Measurements from ENCODE around the gene TNXB. TPM values are rescaled to one million over a fixed set of nuclear protein-coding genes. Genes with fewer than 3 reads are reported as not detected.

The TNXB gene
- total and polyA plus RNA-seq, 2 donors (not counting 3 experiments of a cell fraction or from before 2014, with no cell fraction given) = 0.47 to 2.7 TPM

- no peak overlapping the region for H2AFZ ChIP-seq (ENCODE audit: low read depth, low read length)
- TF ChIP-seq JUN (IDR thresholded peaks at IDR 0.05; ENCODE audit: borderline replicate concordance, insufficient read depth, insufficient read length, low read depth) = no peak
- no peak for TF ChIP-seq MYC (IDR thresholded peaks at IDR 0.05; ENCODE audit: low read depth, low read length)
- no peak for TF ChIP-seq EZH2 (IDR thresholded peaks at IDR 0.05; ENCODE audit: borderline replicate concordance, low read depth, low read length, severe bottlenecking)
- no peak for TF ChIP-seq POLR2AphosphoS5 (IDR thresholded peaks at IDR 0.05; ENCODE audit: insufficient read depth, low read depth, low read length)
- TF ChIP-seq CTCF (IDR thresholded peaks at IDR 0.05; ENCODE audit: extremely low read depth in 1 of 2, insufficient read depth in 1 of 2, low read depth in 1 of 2, low read length in 2 of 2) = no peak
- no peak for TF ChIP-seq GATA2 (IDR thresholded peaks at IDR 0.05; ENCODE audit: insufficient read depth, insufficient read length, low read depth, low read length)
- TF ChIP-seq POLR2A (IDR thresholded peaks at IDR 0.05; ENCODE audit: low read depth, low read length) = no peak
- TF ChIP-seq, protein P1, sequence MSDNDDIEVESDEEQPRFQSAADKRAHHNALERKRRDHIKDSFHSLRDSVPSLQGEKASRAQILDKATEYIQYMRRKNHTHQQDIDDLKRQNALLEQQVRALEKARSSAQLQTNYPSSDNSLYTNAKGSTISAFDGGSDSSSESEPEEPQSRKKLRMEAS (IDR thresholded peaks at IDR 0.05; ENCODE audit: insufficient read depth, insufficient read length) = no peak
- no peak for TF ChIP-seq FOS (IDR thresholded peaks at IDR 0.05; ENCODE audit: borderline replicate concordance, insufficient read depth, low read length)
- no peaks in the 10 kb centered on the region for H3K9me3 ChIP-seq (replicated peaks; ENCODE audit: control insufficient read depth, insufficient read depth, low read length)
- no peak overlapping the region for H3K9ac ChIP-seq (replicated peaks; ENCODE audit: extremely low read depth, insufficient read depth, low read length)
- H3K79me2 ChIP-seq (ENCODE audit: control insufficient read depth, insufficient read depth, low read length) = no peaks in the 10 kb centered on the region
- dilution Hi-C loops (cut with MboI; ENCODE audit: extremely low pct_ligation_motif_present, low sequenced_read_pairs) (no loop called here), intact Hi-C loops (cut with micrococcal nuclease) (no loop called here)
- FAIRE-seq (no peak), DNase-seq (ENCODE audit: low read depth, low spot score) (no peak)
- CTCF ChIA-PET = interaction anchor here (0.9 to 1.0 kb wide), 2 partner anchors 11 to 17 kb away, joined by 3 read pairs; no protein-coding TSS in a partner anchor
- no peaks in the 10 kb centered on the region for H3K9me1 ChIP-seq (replicated peaks; ENCODE audit: control insufficient read depth, extremely low read depth, insufficient read depth, low read length)
- no peaks in the 10 kb centered on the region for H3K36me3 ChIP-seq (ENCODE audit: control insufficient read depth in 2 of 2, extremely low read depth in 1 of 2, insufficient read depth in 2 of 2, low read length in 2 of 2)
- H3K4me1 ChIP-seq (ENCODE audit: control insufficient read depth, extremely low read depth, insufficient read depth, low read length) = no peaks in the 10 kb centered on the region
- no peak overlapping the region for H3K4me2 ChIP-seq (ENCODE audit: insufficient read depth, low read length)
- H3K27ac ChIP-seq (ENCODE audit: insufficient read depth, low read depth, low read length) = no peak overlapping the region
- BruUV-seq (replicated peaks) = no TSS peak
- no peaks in the 10 kb centered on the region for H4K20me1 ChIP-seq (replicated peaks; ENCODE audit: control insufficient read depth, extremely low read depth, insufficient read depth, low read length)
- no peak overlapping the region for H3K4me3 ChIP-seq (replicated peaks in 1 of 3; ENCODE audit: insufficient read depth in 1 of 3, low read depth in 1 of 3, low read length in 3 of 3)
- POLR2A ChIA-PET = no interaction called here
- peaks cover 0 to 3% of the 10 kb centered on the region in 2 experiments for H3K27me3 ChIP-seq (ENCODE audit: control insufficient read depth in 2 of 2, insufficient read depth in 2 of 2, low read length in 2 of 2)
Observed at GRCh38 chr6:32070814-32071543, 38.2 kb downstream of the TNXB start.

Data from endothelial cell of umbilical vein (primary cell).